ENCODE measurements around the gene SLC6A19. TPM values are rescaled to one million over a fixed set of nuclear protein-coding genes. Genes with fewer than 3 reads are reported as not detected.

SLC6A19 gene
- total RNA-seq, 1 donor from 2014 or later: 2.2 TPM

- DNase-seq (ENCODE audit: low spot score, unreplicated experiment): no peak
- H3K27me3 Mint-ChIP-seq: no peaks in the 10 kb centered on the region
These were observed 29.3 kb upstream of the SLC6A19 start for GRCh38 chr5:1172007-1172581.

GRCh38 chr5:1172670-1173404, 28.6 kb upstream of the SLC6A19 start:
- Mint-ChIP-seq H3K27me3 (no peaks in the 10 kb centered on the region), H3K4me3 (ENCODE audit: low read depth) (no peak overlapping the region)

More at GRCh38 chr5:1172007-1172581, 29.3 kb upstream of the SLC6A19 start:
- Mint-ChIP-seq H3K9me3 (ENCODE audit: low read depth) (no peaks in the 10 kb centered on the region), H3K36me3 (ENCODE audit: insufficient read depth) (no peaks in the 10 kb centered on the region), H3K27ac (no peak overlapping the region), H3K4me3 (ENCODE audit: low read depth) (no peak overlapping the region), H3K4me1 (ENCODE audit: low read depth) (peaks cover 2% of the 10 kb centered on the region)
- no peak for TF ChIP-seq CTCF (IDR thresholded peaks at IDR 0.05; ENCODE audit: unreplicated experiment)

GRCh38 chr5:1173485-1174070, 27.8 kb upstream of the SLC6A19 start:
- no peaks in the 10 kb centered on the region for H3K36me3 Mint-ChIP-seq (ENCODE audit: insufficient read depth)
- DNase-seq (ENCODE audit: low spot score, unreplicated experiment): no peak
- H3K4me3 Mint-ChIP-seq (ENCODE audit: low read depth): no peak overlapping the region
- H3K4me1 Mint-ChIP-seq (ENCODE audit: low read depth): no peaks in the 10 kb centered on the region
- H3K27me3 Mint-ChIP-seq: no peaks in the 10 kb centered on the region
- H3K27ac Mint-ChIP-seq: no peak overlapping the region
- H3K9me3 Mint-ChIP-seq (ENCODE audit: low read depth): no peaks in the 10 kb centered on the region
- no peak for TF ChIP-seq CTCF (IDR thresholded peaks at IDR 0.05; ENCODE audit: unreplicated experiment)

More at GRCh38 chr5:1172670-1173404, 28.6 kb upstream of the SLC6A19 start:
- Mint-ChIP-seq H3K4me1 (ENCODE audit: low read depth) (peaks cover 2% of the 10 kb centered on the region), H3K36me3 (ENCODE audit: insufficient read depth) (no peaks in the 10 kb centered on the region), H3K27ac (no peak overlapping the region), H3K9me3 (ENCODE audit: low read depth) (no peaks in the 10 kb centered on the region)
- DNase-seq (ENCODE audit: low spot score, unreplicated experiment): no peak
- TF ChIP-seq CTCF (IDR thresholded peaks at IDR 0.05; ENCODE audit: unreplicated experiment): no peak

GRCh38 chr5:1174122-1174936, 27.1 kb upstream of the SLC6A19 start:
- Mint-ChIP-seq H3K4me1 (ENCODE audit: low read depth) (no peaks in the 10 kb centered on the region), H3K27ac (no peak overlapping the region), H3K4me3 (ENCODE audit: low read depth) (no peak overlapping the region), H3K9me3 (ENCODE audit: low read depth) (no peaks in the 10 kb centered on the region), H3K27me3 (no peaks in the 10 kb centered on the region), H3K36me3 (ENCODE audit: insufficient read depth) (no peaks in the 10 kb centered on the region)
- DNase-seq (ENCODE audit: low spot score, unreplicated experiment): peak; percentile 39
- peak; percentile 64 for TF ChIP-seq CTCF (IDR thresholded peaks at IDR 0.05; ENCODE audit: unreplicated experiment)

GRCh38 chr5:1175015-1175414, 26.4 kb upstream of the SLC6A19 start:
- no peaks in the 10 kb centered on the region for H3K4me1 Mint-ChIP-seq (ENCODE audit: low read depth)
- TF ChIP-seq CTCF (IDR thresholded peaks at IDR 0.05; ENCODE audit: unreplicated experiment): no peak
- no peak overlapping the region for H3K4me3 Mint-ChIP-seq (ENCODE audit: low read depth)
- H3K27ac Mint-ChIP-seq: no peak overlapping the region
- H3K9me3 Mint-ChIP-seq (ENCODE audit: low read depth): no peaks in the 10 kb centered on the region
- DNase-seq (ENCODE audit: low spot score, unreplicated experiment): no peak
- no peaks in the 10 kb centered on the region for H3K27me3 Mint-ChIP-seq
- H3K36me3 Mint-ChIP-seq (ENCODE audit: insufficient read depth): no peaks in the 10 kb centered on the region
